ENCODE measurements around the gene PRC1. TPM values are rescaled to one million over a fixed set of nuclear protein-coding genes. Genes with fewer than 3 reads are reported as not detected.
A peak's percentile ranks its signal among the peaks of the same experiment; 100 is the strongest.

The PRC1 gene
- total RNA-seq, 4 donors from 2014 or later, result 12.1 to 31.0 (median 14.9) TPM

GRCh38 chr15:90917569-90917968 lies 76.8 kb downstream of the PRC1 start:
- Histone ChIP-seq H3K4me1 (peaks cover 0 to 4% (median 0%) of the 10 kb centered on the region in 4 donors), H3K4me3 (no peak overlapping the region), H3K27me3 (no peaks in the 10 kb centered on the region), H3K27ac (no peak overlapping the region), H3K9me3 (no peaks in the 10 kb centered on the region), H3K36me3 (peaks cover 12 to 93% (median 21%) of the 10 kb centered on the region in 3 donors)
- WGBS, 2 donors, result 92 to 96% methylated on average over 12 of the region's 12 CpGs
- TF ChIP-seq POLR2A (IDR thresholded peaks at IDR 0.05) (no peak), CTCF (IDR thresholded peaks at IDR 0.05) (no peak), EP300 (IDR thresholded peaks at IDR 0.05) (no peak)
- DNase-seq (ENCODE audit: low spot score in 2 of 2), result no peak

DNA sequence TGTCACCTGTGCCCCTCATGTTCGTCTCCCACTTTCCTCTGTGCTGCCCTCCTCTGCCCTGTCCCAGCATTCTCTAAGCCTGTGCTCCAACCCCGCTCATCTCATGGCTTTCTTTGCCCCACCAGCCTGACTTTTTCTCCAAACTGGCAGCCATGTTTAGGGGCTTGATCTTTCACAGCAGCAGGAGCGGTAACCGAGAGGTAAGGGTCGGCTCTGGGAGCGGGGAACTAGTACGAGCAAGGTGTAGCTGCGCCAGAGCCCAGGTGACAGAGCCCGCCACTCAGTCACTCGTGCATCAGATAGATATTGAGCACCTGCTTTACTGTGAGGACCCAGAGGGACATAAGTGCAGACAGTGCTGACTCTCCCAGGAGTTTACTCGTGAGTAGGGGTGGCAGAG lies 77.9 kb downstream of the PRC1 start:
- WGBS, 2 donors, result 84 to 85% methylated on average over 11 of the region's 11 CpGs
- Histone ChIP-seq H3K4me1 (peaks cover 0 to 4% (median 0%) of the 10 kb centered on the region in 4 donors), H3K36me3 (peaks cover 14 to 100% (median 30%) of the 10 kb centered on the region in 3 donors), H3K27me3 (no peaks in the 10 kb centered on the region), H3K4me3 (no peak overlapping the region), H3K27ac (peak overlapping the region in 1 of 4 donors; percentile 28), H3K9me3 (no peaks in the 10 kb centered on the region)
- no peak for TF ChIP-seq EP300 (IDR thresholded peaks at IDR 0.05)
- no peak for DNase-seq (ENCODE audit: low spot score in 2 of 2)

Small RNA genes within 50 kb of the gene (small RNA-seq; reads per million reads assigned to genes)
- gene RF00019, result not detected

Other genes with a start within 250 kb of the PRC1 start
- gene FURIN, start 125.9 kb downstream of the PRC1 start, total RNA-seq, result 10 to 100 TPM; 28.7 to 71.1 (median 42.4) TPM
- gene FES, start 110.0 kb downstream of the PRC1 start, total RNA-seq, result 100 to 1,000 TPM in 1 of 4 donors, 10 to 100 TPM in 3; 62.0 to 183 (median 72.1) TPM
- gene MAN2A2, start 91.2 kb downstream of the PRC1 start, total RNA-seq, result 100 to 1,000 TPM in 3 of 4 donors, 10 to 100 TPM in 1; 83.5 to 178 (median 128) TPM
- 10 to 100 TPM; 16.5 to 22.5 (median 18.7) TPM for gene HDDC3, start 62.0 kb downstream of the PRC1 start, total RNA-seq
- gene UNC45A, start 59.2 kb downstream of the PRC1 start, total RNA-seq, result 10 to 100 TPM; 47.7 to 64.2 (median 58.4) TPM
- 10 to 100 TPM in 3 of 4 donors, 1 to 10 TPM in 1; 8.7 to 15.9 (median 12.5) TPM for gene RCCD1, start 39.7 kb downstream of the PRC1 start, total RNA-seq
- 10 to 100 TPM in 2 of 4 donors, 1 to 10 TPM in 2; 8.7 to 10.9 (median 10.1) TPM for gene VPS33B, start 28.1 kb upstream of the PRC1 start, total RNA-seq
- 10 to 100 TPM in 3 of 4 donors, 1 to 10 TPM in 1; 8.3 to 20.5 (median 17.1) TPM for gene SV2B, start 105.7 kb upstream of the PRC1 start, total RNA-seq